GM19463 (cell line): ENCODE data around the gene SIK3.

Experiments used
- ATAC-seq: cut with Tn5 transposase; IDR thresholded peaks from one replicate; pipeline ENCODE4 v1.9.1; 2021; ENCODE audit warnings: mild to moderate bottlenecking, moderate library complexity; ENCODE audit not compliant: unreplicated experiment

Gene SIK3

GRCh38 chr11:117110294-117110950 lies 12.2 kb upstream of the SIK3 start:
- no peak for ATAC-seq

GRCh38 chr11:117107701-117108590 lies 9.7 kb upstream of the SIK3 start:
- ATAC-seq = no peak

GRCh38 chr11:117100556-117100955 lies 2.3 kb upstream of the SIK3 start:
- ATAC-seq = no peak

- ATAC-seq = no peak
Measured at GRCh38 chr11:117099696-117100095, 1.5 kb upstream of the SIK3 start.

- ATAC-seq = peak; percentile 16
Measured at GRCh38 chr11:117097389-117098268, 599 bp downstream of the SIK3 start.

GRCh38 chr11:117097014-117097388 lies 1.2 kb downstream of the SIK3 start:
- ATAC-seq = no peak

GRCh38 chr11:117096201-117096991 lies 1.8 kb downstream of the SIK3 start:
- peak; percentile 34 for ATAC-seq

GRCh38 chr11:117095284-117096161 lies 2.7 kb downstream of the SIK3 start:
- no peak for ATAC-seq

GRCh38 chr11:117094776-117095175 lies 3.5 kb downstream of the SIK3 start:
- ATAC-seq = no peak

GRCh38 chr11:117092951-117093590 lies 5.2 kb downstream of the SIK3 start:
- no peak for ATAC-seq

GRCh38 chr11:117091753-117092477 lies 6.3 kb downstream of the SIK3 start:
- ATAC-seq = no peak

- no peak for ATAC-seq
Measured at GRCh38 chr11:117090111-117090706, 8.0 kb downstream of the SIK3 start.

- no peak for ATAC-seq
Measured at GRCh38 chr11:117089685-117090084, 8.5 kb downstream of the SIK3 start.

GRCh38 chr11:117087446-117087845 lies 10.8 kb downstream of the SIK3 start:
- no peak for ATAC-seq

GRCh38 chr11:117084992-117085391 lies 13.2 kb downstream of the SIK3 start:
- ATAC-seq = no peak

- no peak for ATAC-seq
Measured at GRCh38 chr11:117083011-117083935, 15.0 kb downstream of the SIK3 start.

- ATAC-seq = no peak
Measured at GRCh38 chr11:117081908-117082307, 16.3 kb downstream of the SIK3 start.
